Gastroesophageal sphincter (tissue), 4 donors: ENCODE results near the gene CCNO. TPM values are rescaled to one million over a fixed set of nuclear protein-coding genes. Genes with fewer than 3 reads are reported as not detected.

Source experiments
- ATAC-seq: fragments of 150-250 bp; one replicate; pipeline ENCODE4 v1.9.1; 2016; ENCODE audit warnings: mild to moderate bottlenecking, moderate library complexity
- H3K27ac ChIP-seq, 4 donors: fragments of 200-600 bp; sonication (generic) in 3 of 4; 1 replicate in 3 of 4; 2 replicates in 1 of 4; pipeline ENCODE4 v1.5.1; 2016 to 2019
- H3K27me3 ChIP-seq: fragments of 200-600 bp; sonication (generic); one replicate; pipeline ENCODE4 v1.5.1; 2019
- H3K36me3 ChIP-seq, 2 donors: fragments of 200-600 bp; sonication (generic); one replicate each; pipeline ENCODE4 v1.5.1; 2019; ENCODE audit warnings: control low read depth in 1 of 2
- H3K4me1 ChIP-seq, 3 donors: fragments of 200-600 bp; sonication (generic); 1 replicate in 2 of 3; 2 replicates in 1 of 3; pipeline ENCODE4 v1.5.1; 2016 to 2019; ENCODE audit warnings: control low read depth in 2 of 3
- H3K4me3 ChIP-seq, 2 donors: fragments of 200-600 bp; sonication (generic); one replicate each; pipeline ENCODE4 v1.5.1; 2019; ENCODE audit warnings: mild to moderate bottlenecking in 1 of 2, moderate library complexity in 1 of 2
- H3K9me3 ChIP-seq, 3 donors: fragments of 200-600 bp; sonication (generic); one replicate each; pipeline ENCODE4 v1.5.1; 2017 to 2019; ENCODE audit warnings: control low read depth in 2 of 3
- CTCF ChIP-seq, 4 experiments: fragments of 200-600 bp in 2 of 4; fragments of 450-650 bp in 2 of 4; sonication (generic) in 1 of 4; IDR thresholded peaks; one replicate each; pipeline ENCODE4 v1.5.1; 2017 to 2019; ENCODE audit warnings: antibody characterized with exemption in 4 of 4, mild to moderate bottlenecking in 2 of 4, moderate library complexity in 2 of 4
- EP300 ChIP-seq: sonication (generic); formaldehyde crosslinking; IDR thresholded peaks from one replicate; pipeline ENCODE4 v1.6.1; 2017; ENCODE audit warnings: antibody characterized with exemption, mild to moderate bottlenecking
- POLR2A ChIP-seq, 2 donors: fragments of 450-650 bp; IDR thresholded peaks; one replicate each; pipeline ENCODE4 v1.6.1; 2017; ENCODE audit warnings: antibody characterized with exemption in 2 of 2, mild to moderate bottlenecking in 2 of 2, moderate library complexity in 1 of 2
- POLR2AphosphoS5 ChIP-seq: sonication (generic); formaldehyde crosslinking; IDR thresholded peaks from one replicate; pipeline ENCODE4 v1.6.1; 2017; ENCODE audit warnings: antibody characterized with exemption
- WGBS, 2 donors: methylation state at CpG; one replicate each; pipeline ENCODE4 v1.1.5; 2018; ENCODE audit warnings: low coverage in 1 of 2; 5-methylcytosine and 5-hydroxymethylcytosine counted together
- total RNA-seq, 4 donors: library from RNA; depleted of rRNA; stranded (reverse); fragments of >200 nt; gene quantifications; one replicate each; pipeline ENCODE4 v1.1.0, GENCODE V29; 2016

CCNO gene
- total RNA-seq, 4 donors from 2014 or later = not detected

- Histone ChIP-seq H3K9me3 (no peaks in the 10 kb centered on the region), H3K36me3 (no peaks in the 10 kb centered on the region), H3K27me3 (peaks cover 100% of the 10 kb centered on the region), H3K27ac (no peak overlapping the region), H3K4me1 (peaks cover 0 to 52% (median 43%) of the 10 kb centered on the region in 3 donors), H3K4me3 (peak overlapping the region in 1 of 2 donors; percentile 59)
- no peak for ATAC-seq
- TF ChIP-seq EP300 (no peak), CTCF (IDR thresholded peaks at IDR 0.05) (no peak), POLR2AphosphoS5 (peak; percentile 59), POLR2A (IDR thresholded peaks at IDR 0.05) (no peak)
- WGBS, 2 donors = 3 to 12% methylated on average over 5 to 7 of the region's 11 CpGs
Observed at GRCh38 chr5:55231919-55232270, 1.5 kb downstream of the CCNO start.

- 6 to 22% methylated on average over 5 to 7 of the region's 48 CpGs for WGBS, 2 donors
- Histone ChIP-seq H3K36me3 (no peaks in the 10 kb centered on the region), H3K27ac (no peak overlapping the region), H3K9me3 (no peaks in the 10 kb centered on the region), H3K27me3 (peaks cover 100% of the 10 kb centered on the region), H3K4me1 (peaks cover 0 to 58% (median 48%) of the 10 kb centered on the region in 3 donors), H3K4me3 (peak overlapping the region in 1 of 2 donors; percentile 59)
- no peak for TF ChIP-seq CTCF (IDR thresholded peaks at IDR 0.05)
- TF ChIP-seq POLR2AphosphoS5 = no peak
- no peak for TF ChIP-seq POLR2A (IDR thresholded peaks at IDR 0.05)
- TF ChIP-seq EP300 = no peak
- no peak for ATAC-seq
Observed at GRCh38 chr5:55231029-55231918, 2.1 kb downstream of the CCNO start.

- TF ChIP-seq POLR2A (IDR thresholded peaks at IDR 0.05) (no peak), CTCF (IDR thresholded peaks at IDR 0.05) (no peak), POLR2AphosphoS5 (no peak), EP300 (no peak)
- ATAC-seq = no peak
Observed at GRCh38 chr5:55230086-55230629, 3.2 kb downstream of the CCNO start.

GRCh38 chr5:55227664-55228430 lies 5.6 kb downstream of the CCNO start:
- peak overlapping the region in 1 of 2 donors; percentile 43 for H3K4me3 ChIP-seq

More at GRCh38 chr5:55230086-55230629, 3.2 kb downstream of the CCNO start:
- peaks cover 0 to 60% (median 48%) of the 10 kb centered on the region in 3 donors for H3K4me1 ChIP-seq
- H3K27ac ChIP-seq = no peak overlapping the region
- WGBS, 2 donors = 37 to 50% methylated on average over 4 to 7 of the region's 8 CpGs
- no peaks in the 10 kb centered on the region for H3K9me3 ChIP-seq
- H3K36me3 ChIP-seq = no peaks in the 10 kb centered on the region
- H3K4me3 ChIP-seq = no peak overlapping the region
- H3K27me3 ChIP-seq = peaks cover 100% of the 10 kb centered on the region

More at GRCh38 chr5:55227664-55228430, 5.6 kb downstream of the CCNO start:
- Histone ChIP-seq H3K36me3 (no peaks in the 10 kb centered on the region), H3K27ac (no peak overlapping the region), H3K4me1 (peaks cover 0 to 47% (median 32%) of the 10 kb centered on the region in 3 donors), H3K27me3 (peaks cover 100% of the 10 kb centered on the region), H3K9me3 (no peaks in the 10 kb centered on the region)
- no peak for ATAC-seq
- 3 to 4% methylated on average over 6 to 21 of the region's 30 CpGs for WGBS, 2 donors
- TF ChIP-seq CTCF (IDR thresholded peaks at IDR 0.05) = no peak
- no peak for TF ChIP-seq EP300
- TF ChIP-seq POLR2A (IDR thresholded peaks at IDR 0.05) = no peak
- TF ChIP-seq POLR2AphosphoS5 = no peak
